Natural killer cell (primary cell): ENCODE results near the gene SEMA3A. TPM values are rescaled to one million over a fixed set of nuclear protein-coding genes. Genes with fewer than 3 reads are reported as not detected.

Source experiments
- ATAC-seq, 3 donors: fragments of 150-1000 bp in 2 of 3; fragments of 200-7000 bp in 1 of 3; cut with Tn5 transposase; 1 replicate in 1 of 3; 2 replicates in 2 of 3; pipeline ENCODE4 v1.10.0; 2021; ENCODE audit warnings: mild to moderate bottlenecking in 2 of 3, moderate library complexity in 2 of 3
- DNase-seq, 2 donors: peaks; one replicate each; pipeline versions ENCODE4 v3.0.0 to v3.0.0-alpha.2; 2013 to 2021; ENCODE audit warnings: mixed read lengths in 1 of 2
- H3K27ac ChIP-seq: one replicate; pipeline ENCODE4 v1.5.1; 2013; ENCODE audit warnings: mild to moderate bottlenecking, low read length
- H3K27me3 ChIP-seq: one replicate; pipeline ENCODE4 v1.6.1; 2013; ENCODE audit warnings: low read length; ENCODE audit not compliant: control insufficient read depth, insufficient read depth
- H3K36me3 ChIP-seq: one replicate; pipeline ENCODE4 v1.6.1; 2013; ENCODE audit warnings: low read length; ENCODE audit not compliant: control insufficient read depth, insufficient read depth
- H3K4me1 ChIP-seq: one replicate; pipeline ENCODE4 v1.6.1; 2013; ENCODE audit warnings: low read length; ENCODE audit not compliant: control insufficient read depth, insufficient read depth
- H3K4me3 ChIP-seq: one replicate; pipeline ENCODE4 v1.5.1; 2013; ENCODE audit warnings: low read length
- H3K9me3 ChIP-seq: one replicate; pipeline ENCODE4 v1.6.1; 2013; ENCODE audit warnings: low read length; ENCODE audit not compliant: control insufficient read depth, insufficient read depth
- H3K27ac Mint-ChIP-seq, 2 donors: one replicate each; pipeline ENCODE4 v1.8.0; 2022; ENCODE audit warnings: mild to moderate bottlenecking in 2 of 2, mixed read lengths in 2 of 2, moderate library complexity in 1 of 2
- H3K27me3 Mint-ChIP-seq, 2 donors: one replicate each; pipeline ENCODE4 v1.8.0; 2022; ENCODE audit warnings: low read depth in 2 of 2, mixed read lengths in 2 of 2
- H3K36me3 Mint-ChIP-seq: one replicate; pipeline ENCODE4 v1.8.0; 2022; ENCODE audit warnings: mixed read lengths
- H3K4me1 Mint-ChIP-seq, 2 donors: one replicate each; pipeline ENCODE4 v1.8.0; 2022; ENCODE audit warnings: mixed read lengths in 2 of 2
- H3K4me3 Mint-ChIP-seq: one replicate; pipeline ENCODE4 v1.8.0; 2022; ENCODE audit warnings: mild to moderate bottlenecking, moderate library complexity, mixed read lengths
- H3K9me3 Mint-ChIP-seq, 2 donors: one replicate each; pipeline ENCODE4 v1.8.0; 2022; ENCODE audit warnings: mixed read lengths in 2 of 2
- CTCF ChIP-seq: fragments of 200-600 bp; IDR thresholded peaks from one replicate; pipeline ENCODE4 v1.8.0; 2022; ENCODE audit warnings: antibody characterized with exemption
- WGBS: methylation state at CpG from one replicate; pipeline ENCODE4 v1.1.7; 2013; ENCODE audit warnings: missing lambda C conversion rate; ENCODE audit not compliant: insufficient coverage; 5-methylcytosine and 5-hydroxymethylcytosine counted together
- intact Hi-C: fragments of 100-400 bp; cut with micrococcal nuclease; formaldehyde crosslinking; loops from one replicate; pipeline ENCODE4 v1.14.2; 2022
- total RNA-seq, 4 donors: library from RNA; stranded (reverse); fragments of 120-200 nt in 1 of 4; gene quantifications; one replicate each; pipeline versions ENCODE4 v1.2.3 to v1.2.4, GENCODE V29; 2013 to 2022

Gene SEMA3A
- total RNA-seq, 3 donors from 2014 or later (not counting 1 experiment from before 2014, with no cell fraction given), result 0.13 to 0.21 TPM; not detected in 1

GRCh38 chr7:84204655-84205054 is 10.1 kb upstream of the SEMA3A start:
- no peak for TF ChIP-seq CTCF
- ATAC-seq (no peak), DNase-seq (no peak)
- Histone ChIP-seq H3K36me3 (no peaks in the 10 kb centered on the region), H3K9me3 (no peaks in the 10 kb centered on the region), H3K4me3 (no peak overlapping the region), H3K27ac (no peak overlapping the region), H3K27me3 (no peaks in the 10 kb centered on the region), H3K4me1 (no peaks in the 10 kb centered on the region)
- Mint-ChIP-seq H3K4me1 (no peaks in the 10 kb centered on the region), H3K36me3 (no peaks in the 10 kb centered on the region), H3K9me3 (peaks cover 0 to 2% of the 10 kb centered on the region in 2 donors), H3K27me3 (no peaks in the 10 kb centered on the region), H3K4me3 (no peak overlapping the region), H3K27ac (no peak overlapping the region)
- WGBS, result 70% methylated on average over 2 of the region's 3 CpGs
- intact Hi-C loops, result no loop called here

- intact Hi-C loops, result no loop called here
- ATAC-seq (no peak), DNase-seq (no peak)
- Histone ChIP-seq H3K4me3 (no peak overlapping the region), H3K36me3 (no peaks in the 10 kb centered on the region), H3K27ac (no peak overlapping the region), H3K9me3 (no peaks in the 10 kb centered on the region), H3K4me1 (no peaks in the 10 kb centered on the region), H3K27me3 (no peaks in the 10 kb centered on the region)
- TF ChIP-seq CTCF, result no peak
- Mint-ChIP-seq H3K27ac (no peak overlapping the region), H3K9me3 (peaks cover 0 to 2% of the 10 kb centered on the region in 2 donors), H3K4me3 (no peak overlapping the region), H3K4me1 (no peaks in the 10 kb centered on the region), H3K36me3 (no peaks in the 10 kb centered on the region), H3K27me3 (no peaks in the 10 kb centered on the region)
- WGBS, result no CpG with 5 or more reads among the region's 1 CpG
These were observed 8.3 kb upstream of the SEMA3A start for GRCh38 chr7:84202855-84203254.

GRCh38 chr7:84200859-84201258 is 6.3 kb upstream of the SEMA3A start:
- Mint-ChIP-seq H3K27me3 (no peaks in the 10 kb centered on the region), H3K4me3 (no peak overlapping the region), H3K27ac (no peak overlapping the region), H3K36me3 (no peaks in the 10 kb centered on the region), H3K9me3 (peaks cover 0 to 2% of the 10 kb centered on the region in 2 donors), H3K4me1 (no peaks in the 10 kb centered on the region)
- TF ChIP-seq CTCF, result no peak
- H3K27ac ChIP-seq, result no peak overlapping the region
- ATAC-seq (no peak), DNase-seq (no peak)
- H3K9me3 ChIP-seq, result no peaks in the 10 kb centered on the region
- no peaks in the 10 kb centered on the region for H3K27me3 ChIP-seq
- WGBS, result no CpG with 5 or more reads among the region's 3 CpGs
- H3K4me1 ChIP-seq, result no peaks in the 10 kb centered on the region
- H3K36me3 ChIP-seq, result no peaks in the 10 kb centered on the region
- intact Hi-C loops, result no loop called here
- H3K4me3 ChIP-seq, result no peak overlapping the region

GRCh38 chr7:84199216-84199615 is 4.6 kb upstream of the SEMA3A start:
- no peaks in the 10 kb centered on the region for H3K27me3 Mint-ChIP-seq
- H3K4me3 ChIP-seq, result no peak overlapping the region
- H3K9me3 Mint-ChIP-seq, result peaks cover 0 to 2% of the 10 kb centered on the region in 2 donors
- intact Hi-C loops, result no loop called here
- no peak for ATAC-seq
- H3K36me3 Mint-ChIP-seq, result no peaks in the 10 kb centered on the region
- H3K4me3 Mint-ChIP-seq, result no peak overlapping the region
- WGBS, result no CpG with 5 or more reads among the region's 2 CpGs
- H3K36me3 ChIP-seq, result no peaks in the 10 kb centered on the region
- H3K27me3 ChIP-seq, result no peaks in the 10 kb centered on the region
- no peak overlapping the region for H3K27ac ChIP-seq
- no peaks in the 10 kb centered on the region for H3K4me1 ChIP-seq
- no peaks in the 10 kb centered on the region for H3K9me3 ChIP-seq
- TF ChIP-seq CTCF, result no peak
- H3K4me1 Mint-ChIP-seq, result peaks cover 14 to 15% of the 10 kb centered on the region in 2 donors
- no peak overlapping the region for H3K27ac Mint-ChIP-seq
- no peak for DNase-seq
